Gastroesophageal sphincter (tissue), 4 donors: ENCODE data around the gene SLC66A2. TPM values are rescaled to one million over a fixed set of nuclear protein-coding genes. Genes with fewer than 3 reads are reported as not detected.

ENCODE experiments used
- ATAC-seq: fragments of 150-250 bp; one replicate; pipeline ENCODE4 v1.9.1; 2016; ENCODE audit warnings: mild to moderate bottlenecking, moderate library complexity
- H3K27ac ChIP-seq, 4 donors: fragments of 200-600 bp; sonication (generic) in 3 of 4; 1 replicate in 3 of 4; 2 replicates in 1 of 4; pipeline ENCODE4 v1.5.1; 2016 to 2019
- H3K27me3 ChIP-seq: fragments of 200-600 bp; sonication (generic); one replicate; pipeline ENCODE4 v1.5.1; 2019
- H3K36me3 ChIP-seq, 2 donors: fragments of 200-600 bp; sonication (generic); one replicate each; pipeline ENCODE4 v1.5.1; 2019; ENCODE audit warnings: control low read depth in 1 of 2
- H3K4me1 ChIP-seq, 3 donors: fragments of 200-600 bp; sonication (generic); 1 replicate in 2 of 3; 2 replicates in 1 of 3; pipeline ENCODE4 v1.5.1; 2016 to 2019; ENCODE audit warnings: control low read depth in 2 of 3
- H3K4me3 ChIP-seq, 2 donors: fragments of 200-600 bp; sonication (generic); one replicate each; pipeline ENCODE4 v1.5.1; 2019; ENCODE audit warnings: mild to moderate bottlenecking in 1 of 2, moderate library complexity in 1 of 2
- H3K9me3 ChIP-seq, 3 donors: fragments of 200-600 bp; sonication (generic); one replicate each; pipeline ENCODE4 v1.5.1; 2017 to 2019; ENCODE audit warnings: control low read depth in 2 of 3
- EP300 ChIP-seq: sonication (generic); formaldehyde crosslinking; IDR thresholded peaks from one replicate; pipeline ENCODE4 v1.6.1; 2017; ENCODE audit warnings: antibody characterized with exemption, mild to moderate bottlenecking
- POLR2A ChIP-seq, 2 donors: fragments of 450-650 bp; IDR thresholded peaks; one replicate each; pipeline ENCODE4 v1.6.1; 2017; ENCODE audit warnings: antibody characterized with exemption in 2 of 2, mild to moderate bottlenecking in 2 of 2, moderate library complexity in 1 of 2
- POLR2AphosphoS5 ChIP-seq: sonication (generic); formaldehyde crosslinking; IDR thresholded peaks from one replicate; pipeline ENCODE4 v1.6.1; 2017; ENCODE audit warnings: antibody characterized with exemption
- WGBS, 2 donors: methylation state at CpG; one replicate each; pipeline ENCODE4 v1.1.5; 2018; ENCODE audit warnings: low coverage in 1 of 2; 5-methylcytosine and 5-hydroxymethylcytosine counted together
- total RNA-seq, 4 donors: library from RNA; depleted of rRNA; stranded (reverse); fragments of >200 nt; gene quantifications; one replicate each; pipeline ENCODE4 v1.1.0, GENCODE V29; 2016
- TF ChIP-seq, protein P1 (sequence below), 4 experiments: fragments of 200-600 bp in 2 of 4; fragments of 450-650 bp in 2 of 4; sonication (generic) in 1 of 4; IDR thresholded peaks; one replicate each; pipeline ENCODE4 v1.5.1; 2017 to 2019; ENCODE audit warnings: antibody characterized with exemption in 4 of 4, mild to moderate bottlenecking in 2 of 4, moderate library complexity in 2 of 4

The SLC66A2 gene
- total RNA-seq, 4 donors from 2014 or later = 32.2 to 42.6 (median 35.6) TPM

DNA sequence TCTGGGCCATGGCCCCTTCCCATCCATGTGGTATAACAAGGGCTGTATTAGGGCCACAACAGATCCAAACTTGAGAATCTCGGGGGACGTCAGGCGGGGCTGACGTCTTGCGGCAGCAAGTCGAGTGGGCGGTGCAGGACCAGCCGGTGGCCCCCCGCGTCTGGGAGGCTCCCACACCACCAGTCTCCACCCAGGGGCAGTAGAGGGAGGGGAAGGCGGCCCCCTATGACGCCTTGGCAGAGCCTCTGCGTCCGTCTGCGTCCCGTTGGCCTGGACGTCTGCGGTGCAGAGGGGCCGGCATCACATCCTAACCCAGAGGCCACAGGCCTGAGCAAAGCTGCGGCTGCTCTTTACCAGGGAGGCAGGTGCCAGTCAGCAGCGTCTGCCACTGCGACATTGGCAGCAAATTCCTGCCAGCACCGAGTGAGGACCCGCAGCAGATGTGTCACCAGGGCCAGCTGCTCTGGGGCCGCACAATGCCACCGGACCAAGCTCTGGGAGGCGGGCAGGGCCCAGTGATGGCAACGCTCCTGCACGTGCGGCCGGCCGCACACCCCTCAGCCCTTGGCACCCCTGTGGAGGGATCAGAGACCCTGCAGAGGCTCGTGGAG lies 79.9 kb downstream of the SLC66A2 start:
- no peak for TF ChIP-seq EP300
- no peak for TF ChIP-seq POLR2AphosphoS5
- no peak for TF ChIP-seq POLR2A (IDR thresholded peaks at IDR 0.05)
- TF ChIP-seq, protein P1, sequence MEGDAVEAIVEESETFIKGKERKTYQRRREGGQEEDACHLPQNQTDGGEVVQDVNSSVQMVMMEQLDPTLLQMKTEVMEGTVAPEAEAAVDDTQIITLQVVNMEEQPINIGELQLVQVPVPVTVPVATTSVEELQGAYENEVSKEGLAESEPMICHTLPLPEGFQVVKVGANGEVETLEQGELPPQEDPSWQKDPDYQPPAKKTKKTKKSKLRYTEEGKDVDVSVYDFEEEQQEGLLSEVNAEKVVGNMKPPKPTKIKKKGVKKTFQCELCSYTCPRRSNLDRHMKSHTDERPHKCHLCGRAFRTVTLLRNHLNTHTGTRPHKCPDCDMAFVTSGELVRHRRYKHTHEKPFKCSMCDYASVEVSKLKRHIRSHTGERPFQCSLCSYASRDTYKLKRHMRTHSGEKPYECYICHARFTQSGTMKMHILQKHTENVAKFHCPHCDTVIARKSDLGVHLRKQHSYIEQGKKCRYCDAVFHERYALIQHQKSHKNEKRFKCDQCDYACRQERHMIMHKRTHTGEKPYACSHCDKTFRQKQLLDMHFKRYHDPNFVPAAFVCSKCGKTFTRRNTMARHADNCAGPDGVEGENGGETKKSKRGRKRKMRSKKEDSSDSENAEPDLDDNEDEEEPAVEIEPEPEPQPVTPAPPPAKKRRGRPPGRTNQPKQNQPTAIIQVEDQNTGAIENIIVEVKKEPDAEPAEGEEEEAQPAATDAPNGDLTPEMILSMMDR (IDR thresholded peaks at IDR 0.05) = no peak
- WGBS, 2 donors = 48% methylated on average over 4 of the region's 33 CpGs; no CpG with 5 or more reads in 1 of the 2 donors
- Histone ChIP-seq H3K9me3 (no peaks in the 10 kb centered on the region), H3K27ac (no peak overlapping the region), H3K4me1 (no peaks in the 10 kb centered on the region), H3K27me3 (peaks cover 57% of the 10 kb centered on the region), H3K4me3 (no peak overlapping the region), H3K36me3 (no peaks in the 10 kb centered on the region)
- ATAC-seq = no peak

GRCh38 chr18:79871026-79871390 lies 80.4 kb downstream of the SLC66A2 start:
- Histone ChIP-seq H3K4me1 (no peaks in the 10 kb centered on the region), H3K9me3 (no peaks in the 10 kb centered on the region), H3K4me3 (no peak overlapping the region), H3K36me3 (no peaks in the 10 kb centered on the region), H3K27me3 (peaks cover 51% of the 10 kb centered on the region), H3K27ac (no peak overlapping the region)
- ATAC-seq = no peak
- WGBS, 2 donors = no CpG with 5 or more reads among the region's 17 CpGs
- no peak for TF ChIP-seq EP300
- TF ChIP-seq POLR2AphosphoS5 = no peak

- no peaks in the 10 kb centered on the region for H3K4me1 ChIP-seq
- WGBS, 2 donors = 43 to 80% methylated on average over 1 to 2 of the region's 19 CpGs
- H3K36me3 ChIP-seq = no peaks in the 10 kb centered on the region
- ATAC-seq = no peak
- no peak overlapping the region for H3K27ac ChIP-seq
- H3K27me3 ChIP-seq = peaks cover 46% of the 10 kb centered on the region
- no peaks in the 10 kb centered on the region for H3K9me3 ChIP-seq
- TF ChIP-seq POLR2A (IDR thresholded peaks at IDR 0.05) (no peak), POLR2AphosphoS5 (no peak), EP300 (no peak)
- TF ChIP-seq, protein P1 (IDR thresholded peaks at IDR 0.05) = no peak
- no peak overlapping the region for H3K4me3 ChIP-seq
Measured at GRCh38 chr18:79870301-79871025, 81.0 kb downstream of the SLC66A2 start.

- H3K27ac ChIP-seq = no peak overlapping the region
- ATAC-seq = no peak
- peaks cover 41% of the 10 kb centered on the region for H3K27me3 ChIP-seq
- no peaks in the 10 kb centered on the region for H3K9me3 ChIP-seq
- 67 to 96% methylated on average over 3 to 8 of the region's 32 CpGs for WGBS, 2 donors
- TF ChIP-seq, protein P1 (IDR thresholded peaks at IDR 0.05) = no peak
- TF ChIP-seq POLR2A (IDR thresholded peaks at IDR 0.05) (no peak), EP300 (no peak), POLR2AphosphoS5 (no peak)
- no peaks in the 10 kb centered on the region for H3K4me1 ChIP-seq
- no peak overlapping the region for H3K4me3 ChIP-seq
- no peaks in the 10 kb centered on the region for H3K36me3 ChIP-seq
Measured at GRCh38 chr18:79869591-79870300, 81.7 kb downstream of the SLC66A2 start.

DNA sequence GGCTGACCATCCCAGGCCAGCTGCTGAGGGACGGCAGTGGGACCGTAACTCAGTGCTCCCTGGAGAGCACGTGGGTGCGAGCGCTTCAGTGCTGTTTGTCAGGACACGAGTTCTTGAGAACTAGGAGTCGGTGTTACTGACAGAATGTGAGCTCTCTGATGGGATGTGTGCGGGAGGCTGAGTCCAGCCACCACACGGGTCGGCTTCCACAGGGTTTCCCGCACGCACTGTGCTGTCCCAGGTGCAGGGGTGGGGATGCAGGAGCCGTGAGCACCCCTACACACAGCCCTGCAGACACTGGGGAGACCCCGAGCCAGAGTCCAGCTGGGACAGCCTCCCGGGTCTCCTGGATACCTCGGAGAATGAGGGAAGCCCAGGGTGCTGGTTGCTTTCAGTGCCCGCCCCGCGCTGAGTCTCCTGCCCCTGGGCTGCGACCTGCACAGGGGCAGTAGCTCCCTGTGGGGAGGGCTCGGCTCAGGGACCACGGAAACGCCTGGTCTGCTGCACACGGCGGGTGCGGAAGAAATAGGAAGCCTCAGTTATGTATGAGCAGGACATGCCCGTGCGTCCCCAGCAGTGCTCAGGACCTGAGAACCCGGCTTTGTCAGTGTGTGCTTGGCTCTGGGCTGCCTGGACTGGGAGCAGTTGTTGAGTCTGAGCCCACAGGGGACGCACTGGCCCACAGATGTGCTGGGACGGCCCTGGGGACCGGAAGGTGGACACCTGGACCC lies 82.5 kb downstream of the SLC66A2 start:
- H3K27me3 ChIP-seq = peaks cover 41% of the 10 kb centered on the region
- no peak for ATAC-seq
- 90% methylated on average over 2 of the region's 32 CpGs; no CpG with 5 or more reads in 1 of the 2 donors for WGBS, 2 donors
- H3K4me1 ChIP-seq = no peaks in the 10 kb centered on the region
- H3K9me3 ChIP-seq = no peaks in the 10 kb centered on the region
- no peak overlapping the region for H3K4me3 ChIP-seq
- H3K27ac ChIP-seq = no peak overlapping the region
- H3K36me3 ChIP-seq = no peaks in the 10 kb centered on the region
- TF ChIP-seq EP300 (no peak), POLR2AphosphoS5 (no peak), POLR2A (IDR thresholded peaks at IDR 0.05) (no peak)
- TF ChIP-seq, protein P1 (IDR thresholded peaks at IDR 0.05) = no peak
